ENCODE results near the gene NEO1. TPM values are rescaled to one million over a fixed set of nuclear protein-coding genes. Genes with fewer than 3 reads are reported as not detected.

The NEO1 gene
- total RNA-seq, 1 donor, result 60.5 TPM

DNA sequence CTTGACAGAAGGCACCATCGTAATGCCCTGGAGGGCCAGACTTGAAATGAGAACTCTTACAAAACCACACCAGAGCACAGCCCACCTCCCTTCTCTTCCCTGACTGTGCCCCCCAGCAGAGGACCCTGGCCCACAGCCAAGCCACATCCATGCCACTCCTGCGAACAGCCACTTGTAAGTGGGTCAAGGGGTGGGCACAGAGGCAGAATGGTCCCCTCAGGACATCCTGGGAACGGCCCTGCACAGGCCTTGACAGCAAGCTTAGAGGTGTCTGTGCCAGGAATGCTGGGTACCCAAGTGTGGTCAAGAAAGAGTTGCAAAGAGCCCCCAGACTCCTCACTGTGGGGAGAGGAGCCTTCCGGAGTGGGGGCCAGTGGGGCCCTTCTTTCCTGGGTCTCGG lies 283.2 kb downstream of the NEO1 start:
- TF ChIP-seq, protein P1, sequence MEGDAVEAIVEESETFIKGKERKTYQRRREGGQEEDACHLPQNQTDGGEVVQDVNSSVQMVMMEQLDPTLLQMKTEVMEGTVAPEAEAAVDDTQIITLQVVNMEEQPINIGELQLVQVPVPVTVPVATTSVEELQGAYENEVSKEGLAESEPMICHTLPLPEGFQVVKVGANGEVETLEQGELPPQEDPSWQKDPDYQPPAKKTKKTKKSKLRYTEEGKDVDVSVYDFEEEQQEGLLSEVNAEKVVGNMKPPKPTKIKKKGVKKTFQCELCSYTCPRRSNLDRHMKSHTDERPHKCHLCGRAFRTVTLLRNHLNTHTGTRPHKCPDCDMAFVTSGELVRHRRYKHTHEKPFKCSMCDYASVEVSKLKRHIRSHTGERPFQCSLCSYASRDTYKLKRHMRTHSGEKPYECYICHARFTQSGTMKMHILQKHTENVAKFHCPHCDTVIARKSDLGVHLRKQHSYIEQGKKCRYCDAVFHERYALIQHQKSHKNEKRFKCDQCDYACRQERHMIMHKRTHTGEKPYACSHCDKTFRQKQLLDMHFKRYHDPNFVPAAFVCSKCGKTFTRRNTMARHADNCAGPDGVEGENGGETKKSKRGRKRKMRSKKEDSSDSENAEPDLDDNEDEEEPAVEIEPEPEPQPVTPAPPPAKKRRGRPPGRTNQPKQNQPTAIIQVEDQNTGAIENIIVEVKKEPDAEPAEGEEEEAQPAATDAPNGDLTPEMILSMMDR (IDR thresholded peaks at IDR 0.05; ENCODE audit: insufficient read depth, low read depth, low read length), result no peak
- no peak overlapping the region for H3K4me3 ChIP-seq (ENCODE audit: low read depth, low read length)
- DNase-seq (ENCODE audit: low read depth), result no peak

DNA sequence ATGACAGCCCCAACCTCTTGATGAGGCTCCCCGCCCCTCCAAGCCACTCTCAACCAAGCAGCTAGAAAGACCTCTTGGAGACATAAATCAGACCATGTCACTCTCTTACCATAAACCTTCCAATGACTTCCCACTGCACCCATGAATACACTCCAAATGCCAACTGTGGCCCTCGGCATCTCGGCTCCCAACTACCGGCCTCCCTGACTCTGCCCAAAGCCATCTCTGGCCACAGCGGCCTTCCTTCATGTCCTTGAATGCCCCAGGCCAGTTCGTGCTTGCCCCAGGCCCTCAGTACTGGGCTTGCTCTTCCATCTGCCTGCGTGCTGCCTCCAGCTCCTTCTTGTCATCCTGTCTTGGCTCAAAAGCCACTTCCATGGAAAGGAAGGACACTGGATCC lies 284.5 kb downstream of the NEO1 start:
- no peak overlapping the region for H3K4me3 ChIP-seq (ENCODE audit: low read depth, low read length)
- DNase-seq (ENCODE audit: low read depth), result no peak
- TF ChIP-seq, protein P1 (IDR thresholded peaks at IDR 0.05; ENCODE audit: insufficient read depth, low read depth, low read length), result no peak

DNA sequence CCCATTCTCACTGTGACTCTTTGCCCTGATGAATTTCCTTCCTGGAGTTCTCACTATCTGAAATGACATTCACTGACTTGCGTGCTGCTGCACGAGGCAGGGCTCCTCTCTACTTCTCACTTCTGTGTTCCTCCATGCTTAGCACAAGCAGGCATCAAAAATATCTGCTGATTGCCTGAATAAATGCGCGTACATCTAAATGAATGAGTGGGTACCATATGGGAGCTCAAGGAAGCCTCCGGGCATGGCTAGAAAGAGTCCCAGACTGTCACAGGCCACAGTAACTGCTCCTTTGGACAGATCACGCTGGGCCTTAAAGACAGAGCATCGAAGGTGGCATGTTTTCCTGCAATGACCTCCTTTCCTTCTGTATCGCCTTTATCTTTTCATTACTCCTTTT lies 284.9 kb downstream of the NEO1 start:
- TF ChIP-seq, protein P1 (IDR thresholded peaks at IDR 0.05; ENCODE audit: insufficient read depth, low read depth, low read length), result no peak
- no peak for DNase-seq (ENCODE audit: low read depth)
- H3K4me3 ChIP-seq (ENCODE audit: low read depth, low read length), result no peak overlapping the region

DNA sequence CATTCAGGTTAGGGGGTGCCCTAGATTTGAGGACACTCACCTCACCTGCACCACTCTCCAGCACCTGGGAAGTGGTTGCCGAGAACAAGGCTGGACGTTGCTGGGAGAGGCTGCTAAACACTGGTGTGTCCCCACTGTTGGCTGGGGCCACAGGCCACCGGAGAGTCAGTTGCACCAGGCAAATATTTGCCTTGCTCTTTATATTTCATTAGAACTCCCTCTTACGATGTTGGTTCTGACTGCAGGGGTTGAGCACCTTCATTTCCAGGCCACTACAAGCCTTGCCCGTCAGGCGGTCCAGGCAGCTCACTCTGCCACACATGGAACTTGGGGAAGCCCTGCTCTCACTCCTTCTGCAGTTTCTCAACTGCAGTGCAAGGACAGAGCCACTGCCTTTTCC lies 285.8 kb downstream of the NEO1 start:
- TF ChIP-seq, protein P1 (IDR thresholded peaks at IDR 0.05; ENCODE audit: insufficient read depth, low read depth, low read length), result no peak

DNA sequence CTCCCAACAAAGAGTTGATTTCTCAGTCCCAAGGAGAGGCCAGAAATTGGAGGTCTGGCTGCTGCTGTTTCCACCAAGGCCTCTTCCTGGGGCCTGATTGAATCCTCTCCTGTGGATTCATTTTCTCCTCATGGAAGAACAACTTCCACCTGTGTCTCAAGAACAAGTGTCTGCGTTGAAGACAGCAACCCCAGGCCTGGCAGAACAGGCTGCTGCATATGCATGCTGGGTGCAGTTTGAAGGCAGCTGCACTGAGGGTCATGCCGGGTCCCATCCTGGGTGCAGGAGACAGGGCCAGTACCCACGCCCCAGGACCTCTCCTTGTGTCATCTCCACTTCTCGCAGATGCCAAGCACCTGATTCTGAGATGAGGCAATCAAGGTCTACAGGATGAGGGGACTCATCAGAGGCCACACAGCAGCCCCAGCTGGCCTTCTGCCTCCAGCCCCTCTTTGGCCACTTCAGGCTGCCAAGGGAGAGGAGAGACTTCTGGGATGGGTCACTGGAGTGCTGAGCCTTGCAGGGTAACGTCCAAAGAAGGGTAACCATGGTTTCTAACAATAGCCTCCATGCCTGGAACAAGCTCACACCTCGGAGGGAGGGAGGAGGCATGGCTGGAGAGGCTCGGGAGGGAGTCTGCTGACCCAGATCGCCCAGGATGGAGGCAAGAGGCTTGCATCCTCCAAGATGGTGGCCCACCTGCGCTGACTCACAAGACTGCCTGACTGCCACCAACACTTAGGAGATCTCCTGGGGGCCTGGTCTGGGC lies 286.5 kb downstream of the NEO1 start:
- no peak overlapping the region for H3K4me3 ChIP-seq (ENCODE audit: low read depth, low read length)
- DNase-seq (ENCODE audit: low read depth), result no peak
- TF ChIP-seq, protein P1 (IDR thresholded peaks at IDR 0.05; ENCODE audit: insufficient read depth, low read depth, low read length), result no peak

More for the DNA sequence above, 285.8 kb downstream of the NEO1 start:
- no peak overlapping the region for H3K4me3 ChIP-seq (ENCODE audit: low read depth, low read length)
- no peak for DNase-seq (ENCODE audit: low read depth)

DNA sequence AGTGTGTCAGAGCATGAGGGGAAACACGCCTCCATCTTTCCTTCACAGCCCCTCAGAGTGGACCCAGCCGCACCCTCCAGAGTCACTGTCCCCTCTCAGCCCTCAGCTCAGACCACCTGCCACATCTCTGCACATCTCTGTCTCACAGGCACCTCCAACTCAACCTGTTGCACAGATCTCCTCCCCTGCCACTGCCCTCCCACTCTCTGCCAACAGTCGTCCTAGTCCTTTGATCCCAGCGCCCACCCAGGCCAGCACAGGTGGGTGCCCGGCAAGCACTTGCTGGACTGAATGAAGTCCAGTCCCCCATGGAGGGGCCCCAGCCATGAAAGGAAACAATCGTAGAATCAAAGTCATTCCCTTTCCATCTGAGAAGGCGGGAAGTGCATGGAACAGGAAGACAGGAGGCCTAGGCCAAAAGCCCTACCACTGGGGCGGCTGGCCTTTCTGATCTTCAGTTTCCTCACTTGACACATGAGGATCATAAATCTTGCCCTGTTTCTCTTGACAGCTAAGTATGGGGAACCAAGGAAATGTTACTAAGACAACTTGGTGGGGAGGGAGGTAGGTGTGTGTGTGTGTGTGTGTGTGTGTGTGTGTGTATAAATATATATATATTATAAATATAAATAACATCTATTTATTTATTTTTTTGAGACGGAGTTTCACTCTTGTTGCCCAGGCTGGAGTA lies 288.4 kb downstream of the NEO1 start:
- TF ChIP-seq, protein P1 (IDR thresholded peaks at IDR 0.05; ENCODE audit: insufficient read depth, low read depth, low read length), result no peak
- H3K4me3 ChIP-seq (ENCODE audit: low read depth, low read length), result no peak overlapping the region
- no peak for DNase-seq (ENCODE audit: low read depth)
